Activated CD8-positive, alpha-beta T cell treated with anti-CD3 and anti-CD28 coated beads for 36 hours (primary cell): ENCODE results near the gene HIVEP1. TPM values are rescaled to one million over a fixed set of nuclear protein-coding genes. Genes with fewer than 3 reads are reported as not detected.

ENCODE experiments used
- ATAC-seq: fragments of 200-7000 bp; cut with Tn5 transposase; one replicate; pipeline ENCODE4 v1.10.0; 2021; ENCODE audit warnings: mild to moderate bottlenecking, moderate library complexity
- CTCF ChIA-PET: fragments of 350-600 bp; sonication (Branson Sonifier 250); formaldehyde crosslinking; loops from one replicate; lab custom pipeline; 2021; ENCODE audit warnings: antibody characterized with exemption; lab: Charles Lee
- POLR2A ChIA-PET: fragments of 350-600 bp; sonication (Branson Sonifier 250); formaldehyde crosslinking; loops from one replicate; lab custom pipeline; 2021; ENCODE audit warnings: antibody characterized with exemption; lab: Charles Lee
- DNase-seq: peaks from one replicate; pipeline ENCODE4 v3.0.0-alpha.2; 2020
- H3K27ac Mint-ChIP-seq: one replicate; pipeline ENCODE4 v1.8.0; 2021; ENCODE audit warnings: mild to moderate bottlenecking, mixed read lengths
- H3K27me3 Mint-ChIP-seq: one replicate; pipeline ENCODE4 v1.8.0; 2021; ENCODE audit warnings: mixed read lengths
- H3K36me3 Mint-ChIP-seq: one replicate; pipeline ENCODE4 v1.8.0; 2021; ENCODE audit warnings: low read depth, mixed read lengths
- H3K4me1 Mint-ChIP-seq: one replicate; pipeline ENCODE4 v1.8.0; 2021; ENCODE audit warnings: low read depth, mixed read lengths
- H3K4me3 Mint-ChIP-seq: one replicate; pipeline ENCODE4 v1.8.0; 2021; ENCODE audit warnings: mild to moderate bottlenecking, moderate library complexity, mixed read lengths
- H3K9me3 Mint-ChIP-seq: one replicate; pipeline ENCODE4 v1.8.0; 2021; ENCODE audit warnings: mixed read lengths
- intact Hi-C: fragments of 100-400 bp; cut with micrococcal nuclease; formaldehyde crosslinking; loops from one replicate; pipeline ENCODE4 v1.10.0; 2022
- total RNA-seq, 2 experiments: library from RNA; stranded (reverse); gene quantifications; one replicate each; pipeline ENCODE4 v1.2.3, GENCODE V29; 2021
- TF ChIP-seq, protein P1 (sequence below): fragments of 200-600 bp; IDR thresholded peaks from one replicate; pipeline ENCODE4 v1.8.0; 2022; ENCODE audit warnings: antibody characterized with exemption, mild to moderate bottlenecking

Gene HIVEP1
- total RNA-seq, 2 experiments from 2014 or later, result 38.5 to 41.3 TPM

DNA sequence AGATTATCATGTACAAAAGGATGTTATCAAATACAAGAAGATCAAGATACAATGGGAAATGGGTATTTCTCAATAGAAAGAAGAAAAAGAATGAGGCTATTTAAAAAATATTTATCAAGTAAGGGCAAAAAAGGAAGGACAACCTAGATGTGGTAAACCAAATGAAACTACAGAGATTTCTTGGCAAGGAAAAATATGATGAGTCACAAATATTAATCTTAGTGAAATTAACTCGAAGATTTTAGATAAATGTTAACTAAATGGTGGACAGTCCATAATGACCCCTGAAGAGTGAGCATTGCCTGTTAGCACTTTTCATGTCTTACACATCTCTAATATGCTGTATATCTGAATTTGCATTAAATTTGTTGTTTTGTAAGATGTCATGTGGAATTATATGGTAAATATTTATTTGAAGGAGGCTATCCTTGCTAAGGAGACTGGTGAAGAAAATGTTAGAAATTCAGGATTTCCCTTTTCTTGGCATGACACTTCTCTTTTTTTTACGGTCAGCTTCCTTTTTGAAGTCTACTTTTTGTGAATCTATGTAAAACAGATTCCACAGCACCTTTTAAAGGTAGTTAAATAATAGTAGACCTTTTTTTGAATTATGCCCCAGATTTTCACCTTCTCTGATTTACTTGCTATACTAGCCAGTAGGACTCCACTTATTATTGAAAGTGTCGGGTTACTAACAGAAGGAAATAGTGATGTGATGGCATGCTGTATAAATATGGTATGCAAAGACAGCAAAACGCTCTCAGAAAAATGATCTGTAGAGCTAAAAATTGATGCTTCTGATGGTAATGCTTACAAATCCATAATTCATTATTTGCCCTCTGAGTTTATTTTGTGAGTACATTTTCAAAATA lies 120.5 kb downstream of the HIVEP1 start:
- peaks cover 11% of the 10 kb centered on the region for H3K4me1 Mint-ChIP-seq
- H3K36me3 Mint-ChIP-seq, result peaks cover 44% of the 10 kb centered on the region
- no peaks in the 10 kb centered on the region for H3K9me3 Mint-ChIP-seq
- POLR2A ChIA-PET, result interaction anchor here (0.6 kb wide), 1 partner anchor 20 kb away, joined by 3 read pairs; no protein-coding TSS in a partner anchor
- intact Hi-C loops, result no loop called here
- no peaks in the 10 kb centered on the region for H3K27me3 Mint-ChIP-seq
- CTCF ChIA-PET, result interaction anchor here (1.4 kb wide), 1 partner anchor 9 kb away, joined by 3 read pairs; no protein-coding TSS in a partner anchor
- DNase-seq, result no peak
- no peak overlapping the region for H3K27ac Mint-ChIP-seq
- no peak for ATAC-seq
- no peak overlapping the region for H3K4me3 Mint-ChIP-seq
- TF ChIP-seq, protein P1, sequence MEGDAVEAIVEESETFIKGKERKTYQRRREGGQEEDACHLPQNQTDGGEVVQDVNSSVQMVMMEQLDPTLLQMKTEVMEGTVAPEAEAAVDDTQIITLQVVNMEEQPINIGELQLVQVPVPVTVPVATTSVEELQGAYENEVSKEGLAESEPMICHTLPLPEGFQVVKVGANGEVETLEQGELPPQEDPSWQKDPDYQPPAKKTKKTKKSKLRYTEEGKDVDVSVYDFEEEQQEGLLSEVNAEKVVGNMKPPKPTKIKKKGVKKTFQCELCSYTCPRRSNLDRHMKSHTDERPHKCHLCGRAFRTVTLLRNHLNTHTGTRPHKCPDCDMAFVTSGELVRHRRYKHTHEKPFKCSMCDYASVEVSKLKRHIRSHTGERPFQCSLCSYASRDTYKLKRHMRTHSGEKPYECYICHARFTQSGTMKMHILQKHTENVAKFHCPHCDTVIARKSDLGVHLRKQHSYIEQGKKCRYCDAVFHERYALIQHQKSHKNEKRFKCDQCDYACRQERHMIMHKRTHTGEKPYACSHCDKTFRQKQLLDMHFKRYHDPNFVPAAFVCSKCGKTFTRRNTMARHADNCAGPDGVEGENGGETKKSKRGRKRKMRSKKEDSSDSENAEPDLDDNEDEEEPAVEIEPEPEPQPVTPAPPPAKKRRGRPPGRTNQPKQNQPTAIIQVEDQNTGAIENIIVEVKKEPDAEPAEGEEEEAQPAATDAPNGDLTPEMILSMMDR, result no peak

DNA sequence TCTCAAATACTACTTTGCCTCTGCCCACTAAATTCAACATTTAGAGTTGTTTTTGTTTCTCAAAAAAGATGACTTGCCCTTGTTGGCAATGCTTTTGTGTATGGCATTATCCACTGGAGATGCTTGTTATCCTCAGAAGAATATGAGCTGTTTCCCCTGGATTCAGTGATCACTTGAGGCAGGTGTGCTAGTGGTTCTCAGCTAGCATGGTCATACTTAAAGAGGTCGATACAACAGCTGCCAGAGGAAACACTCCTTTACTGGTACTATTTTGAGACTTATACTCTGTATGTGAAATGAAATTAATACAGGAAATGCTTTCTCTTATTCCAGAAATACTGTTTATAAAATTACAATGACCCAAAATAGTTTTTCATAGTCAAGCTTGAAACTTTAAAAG lies 122.5 kb downstream of the HIVEP1 start:
- Mint-ChIP-seq H3K9me3 (peaks cover 4% of the 10 kb centered on the region), H3K36me3 (peaks cover 44% of the 10 kb centered on the region), H3K4me1 (peaks cover 26% of the 10 kb centered on the region), H3K27ac (no peak overlapping the region), H3K27me3 (no peaks in the 10 kb centered on the region), H3K4me3 (no peak overlapping the region)
- no peak for DNase-seq
- TF ChIP-seq, protein P1, result no peak
- POLR2A ChIA-PET, result interaction anchor here (0.5 kb wide), 1 partner anchor 12 kb away, joined by 3 read pairs; no protein-coding TSS in a partner anchor
- CTCF ChIA-PET, result no interaction called here
- intact Hi-C loops, result no loop called here
- no peak for ATAC-seq

DNA sequence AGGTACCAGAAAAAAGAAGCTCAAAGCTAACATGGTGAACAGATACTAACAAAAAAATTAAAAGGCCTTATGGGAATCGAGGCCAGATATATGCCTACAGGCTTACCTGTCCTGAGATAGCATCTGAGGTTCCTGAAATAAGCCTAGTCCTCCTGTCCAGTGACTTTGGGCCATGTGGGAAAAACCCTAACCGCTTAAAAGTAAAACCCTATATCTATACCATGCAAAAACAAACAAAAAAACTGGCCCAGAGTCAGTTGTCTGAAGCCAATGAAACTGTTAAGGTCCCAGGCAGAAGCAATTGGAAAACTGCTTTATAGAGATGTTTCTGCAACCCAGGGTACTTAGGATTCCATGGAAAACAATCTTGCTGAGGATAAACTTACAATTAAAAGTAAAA lies 122.9 kb downstream of the HIVEP1 start:
- ChIA-PET POLR2A (interaction anchor here (0.5 kb wide), 1 partner anchor 11 kb away, joined by 3 read pairs; no protein-coding TSS in a partner anchor), CTCF (no interaction called here)
- no peak overlapping the region for H3K27ac Mint-ChIP-seq
- TF ChIP-seq, protein P1, result no peak
- peaks cover 4% of the 10 kb centered on the region for H3K9me3 Mint-ChIP-seq
- peaks cover 26% of the 10 kb centered on the region for H3K4me1 Mint-ChIP-seq
- H3K36me3 Mint-ChIP-seq, result peaks cover 47% of the 10 kb centered on the region
- no peak overlapping the region for H3K4me3 Mint-ChIP-seq
- H3K27me3 Mint-ChIP-seq, result no peaks in the 10 kb centered on the region
- intact Hi-C loops, result no loop called here
- DNase-seq (no peak), ATAC-seq (no peak)

DNA sequence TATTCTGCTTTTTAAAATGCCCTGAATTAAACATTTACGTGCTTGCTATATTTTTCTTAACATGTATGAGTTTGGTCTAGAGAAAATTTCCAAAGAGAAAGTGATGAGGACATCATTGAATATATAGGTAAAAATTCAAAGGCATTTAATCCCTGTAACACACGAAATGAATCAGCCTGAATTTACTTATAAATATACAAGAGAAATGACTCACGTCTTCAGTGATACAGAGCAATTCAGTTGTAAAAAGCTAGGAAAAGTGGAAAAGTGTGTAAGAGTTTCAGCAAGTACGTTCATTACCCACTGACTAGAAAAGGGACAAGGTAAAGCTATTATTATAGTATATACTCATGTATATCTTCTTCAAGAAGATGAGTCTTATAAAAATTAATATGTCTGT lies 124.8 kb downstream of the HIVEP1 start:
- Mint-ChIP-seq H3K36me3 (peaks cover 61% of the 10 kb centered on the region), H3K27me3 (no peaks in the 10 kb centered on the region), H3K27ac (no peak overlapping the region), H3K9me3 (peaks cover 5% of the 10 kb centered on the region), H3K4me3 (no peak overlapping the region), H3K4me1 (peaks cover 24% of the 10 kb centered on the region)
- CTCF ChIA-PET, result interaction anchor here (1.8 kb wide), 1 partner anchor 12 kb away, joined by 5 read pairs; no protein-coding TSS in a partner anchor
- POLR2A ChIA-PET, result no interaction called here
- DNase-seq, result no peak
- no peak for ATAC-seq
- intact Hi-C loops, result no loop called here
- TF ChIP-seq, protein P1, result no peak

DNA sequence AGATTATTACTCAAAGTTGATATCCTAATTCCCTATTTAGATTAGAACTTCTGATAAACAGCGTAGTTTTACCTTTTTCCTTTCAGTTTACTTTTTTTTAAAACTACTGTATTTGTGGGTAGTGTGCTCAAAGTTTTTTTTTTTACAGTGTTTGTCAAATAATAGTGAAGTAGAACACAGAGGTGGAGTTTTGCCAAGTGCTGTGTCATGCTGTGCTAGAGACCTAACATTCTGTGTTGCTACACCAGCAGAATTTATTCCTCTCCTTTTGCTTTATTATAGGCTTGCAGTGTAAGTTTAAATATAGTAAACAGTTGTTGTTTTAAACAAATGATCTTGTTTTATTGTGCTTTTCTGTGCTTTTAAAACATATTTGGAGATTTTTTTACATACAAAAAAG lies 125.4 kb downstream of the HIVEP1 start:
- H3K36me3 Mint-ChIP-seq, result peaks cover 63% of the 10 kb centered on the region
- TF ChIP-seq, protein P1, result no peak
- POLR2A ChIA-PET, result no interaction called here
- H3K4me1 Mint-ChIP-seq, result peaks cover 24% of the 10 kb centered on the region
- intact Hi-C loops, result no loop called here
- ATAC-seq (no peak), DNase-seq (no peak)
- CTCF ChIA-PET, result interaction anchor here (1.6 to 1.8 kb wide), 2 partner anchors 11 to 15 kb away, joined by 3 to 5 read pairs; no protein-coding TSS in a partner anchor
- H3K9me3 Mint-ChIP-seq, result peaks cover 8% of the 10 kb centered on the region
- no peak overlapping the region for H3K4me3 Mint-ChIP-seq
- no peak overlapping the region for H3K27ac Mint-ChIP-seq
- no peaks in the 10 kb centered on the region for H3K27me3 Mint-ChIP-seq
